ENCODE measurements around the gene CACUL1.

GRCh38 chr10:118689070-118689858 lies 65.5 kb downstream of the CACUL1 start:
- TF ChIP-seq POLR2AphosphoS5 (IDR thresholded peaks at IDR 0.05; ENCODE audit: low read depth, low read length): no peak
- no peak for TF ChIP-seq TAF1 (IDR thresholded peaks at IDR 0.05; ENCODE audit: borderline replicate concordance, low read depth, low read length)
- no peak for TF ChIP-seq POLR2A (IDR thresholded peaks at IDR 0.05; ENCODE audit: low read depth, low read length)

Measured in GM12892 (cell line).